Neural progenitor cell (in vitro differentiated cells): Measurements from ENCODE around the gene LUZP1. TPM values are rescaled to one million over a fixed set of nuclear protein-coding genes. Genes with fewer than 3 reads are reported as not detected.

Experiments used
- DNase-seq: peaks from one replicate; pipeline ENCODE4 v3.0.0-alpha.2; 2016; ENCODE audit warnings: low spot score
- H2AFZ ChIP-seq: fragments of 200-600 bp; sonication (generic); replicated peaks from 2 replicates; pipeline ENCODE4 v1.6.1; 2016; ENCODE audit warnings: antibody characterized with exemption
- H3F3A ChIP-seq: fragments of 200-600 bp; sonication (generic); 2 replicates; pipeline ENCODE4 v1.6.1; 2016; ENCODE audit warnings: antibody characterized with exemption, low read depth
- H3K27ac ChIP-seq: fragments of 200-600 bp; sonication (generic); 2 replicates; pipeline ENCODE4 v1.5.1; 2016; ENCODE audit warnings: mild to moderate bottlenecking
- H3K27me3 ChIP-seq: fragments of 200-600 bp; sonication (generic); 2 replicates; pipeline ENCODE4 v1.6.1; 2016; ENCODE audit warnings: mild to moderate bottlenecking, moderate library complexity
- H3K36me3 ChIP-seq: fragments of 200-600 bp; sonication (generic); 2 replicates; pipeline ENCODE4 v1.5.1; 2016
- H3K4me1 ChIP-seq: fragments of 200-600 bp; sonication (generic); 2 replicates; pipeline ENCODE4 v1.6.1; 2016; ENCODE audit warnings: mixed run types
- H3K4me2 ChIP-seq: fragments of 200-600 bp; sonication (generic); 2 replicates; pipeline ENCODE4 v1.6.1; 2016
- H3K4me3 ChIP-seq: fragments of 200-600 bp; sonication (generic); 2 replicates; pipeline ENCODE4 v1.5.1; 2016
- H3K79me2 ChIP-seq: fragments of 200-600 bp; sonication (generic); 2 replicates; pipeline ENCODE4 v1.6.1; 2016; ENCODE audit warnings: low read depth
- H3K9ac ChIP-seq: fragments of 200-600 bp; sonication (generic); 2 replicates; pipeline ENCODE4 v1.6.1; 2016
- H3K9me3 ChIP-seq: fragments of 200-600 bp; sonication (generic); 2 replicates; pipeline ENCODE4 v1.5.1; 2016; ENCODE audit warnings: low read depth
- H4K20me1 ChIP-seq: fragments of 200-600 bp; sonication (generic); 2 replicates; pipeline ENCODE4 v1.6.1; 2016; ENCODE audit warnings: low read depth
- H3K27ac Mint-ChIP-seq: 3 replicates; pipeline ENCODE4 v1.8.0; 2021; ENCODE audit warnings: mixed read lengths
- H3K27me3 Mint-ChIP-seq: 2 replicates; pipeline ENCODE4 v1.8.0; 2022; ENCODE audit warnings: low read depth, mild to moderate bottlenecking, inconsistent platforms, moderate library complexity, mixed read lengths; ENCODE audit not compliant: insufficient read depth
- H3K36me3 Mint-ChIP-seq: 3 replicates; pipeline ENCODE4 v1.8.0; 2021; ENCODE audit warnings: mixed read lengths
- H3K4me1 Mint-ChIP-seq: 3 replicates; pipeline ENCODE4 v1.8.0; 2021; ENCODE audit warnings: mixed read lengths
- H3K4me3 Mint-ChIP-seq: 3 replicates; pipeline ENCODE4 v1.8.0; 2021; ENCODE audit warnings: mild to moderate bottlenecking, moderate library complexity, mixed read lengths
- H3K9me3 Mint-ChIP-seq: 3 replicates; pipeline ENCODE4 v1.8.0; 2020; ENCODE audit warnings: mixed read lengths
- EZH2 ChIP-seq: fragments of 200-600 bp; sonication (generic); IDR thresholded peaks from 2 replicates; pipeline ENCODE4 v1.6.1; 2017; ENCODE audit warnings: antibody characterized with exemption, mild to moderate bottlenecking, moderate library complexity
- EZH2phosphoT487 ChIP-seq: fragments of 200-600 bp; sonication (generic); IDR thresholded peaks from 2 replicates; pipeline ENCODE4 v1.6.1; 2017; ENCODE audit warnings: antibody characterized with exemption
- total RNA-seq: library from RNA; depleted of rRNA; stranded (reverse); fragments of >200 nt; gene quantifications from 2 replicates; pipeline ENCODE4 v1.2.3, GENCODE V29; 2015; ENCODE audit warnings: low replicate concordance
- TF ChIP-seq, protein P1 (sequence below): fragments of 200-600 bp; sonication (generic); IDR thresholded peaks from 2 replicates; pipeline ENCODE4 v1.5.1; 2017; ENCODE audit warnings: antibody characterized with exemption, mild to moderate bottlenecking

The LUZP1 gene
- total RNA-seq, result 38.0 and 39.1 TPM in 2 replicates

DNA sequence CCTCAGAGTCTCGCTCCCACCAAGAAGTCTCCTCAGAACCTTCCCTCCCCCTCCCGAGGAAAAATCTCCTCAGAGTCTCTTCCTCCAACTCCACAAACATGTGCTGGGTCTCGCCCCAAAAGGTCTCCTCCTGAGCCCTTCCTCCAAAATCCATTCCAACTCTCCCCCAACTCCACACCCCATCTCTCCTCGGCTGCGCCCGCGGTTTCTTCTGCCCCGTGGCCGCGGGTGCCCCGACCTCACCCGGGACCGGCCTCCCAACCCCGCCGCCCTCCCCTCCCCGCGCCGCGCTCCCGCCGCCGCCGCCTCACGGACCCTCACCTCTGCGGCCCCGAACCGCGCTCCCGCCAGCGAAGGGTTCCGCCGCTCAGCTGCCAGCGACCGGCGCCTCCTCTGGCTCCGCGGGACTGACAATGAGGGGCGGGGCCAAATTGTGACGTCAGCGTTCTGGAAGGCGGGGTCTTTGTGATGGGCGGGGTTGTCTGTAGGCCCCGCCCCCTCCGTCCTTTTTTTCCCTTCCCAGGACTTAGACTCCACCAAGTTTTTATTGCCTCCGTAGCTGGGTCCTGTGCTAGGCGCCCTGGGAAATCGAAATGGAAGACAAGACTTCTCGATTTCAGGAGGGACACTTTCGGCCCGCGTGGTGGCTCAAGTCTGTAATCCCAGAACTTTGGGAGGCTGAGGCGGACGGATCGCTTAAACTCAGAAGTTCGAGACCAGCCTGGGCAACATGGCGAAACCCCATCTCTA, at the start of gene LUZP1:
TSS of gene LUZP1 (minus strand) at position 412 of the 750 bp plus-strand sequence.
- Histone ChIP-seq H2AFZ (no peak within 1 kb of the TSS), H3K4me3 (peak within 1 kb of the TSS; percentile 94), H3K4me2 (peak within 1 kb of the TSS; percentile 85), H3K9me3 (no peaks in the 10 kb centered on the region), H4K20me1 (peaks cover 41% of the 10 kb centered on the region), H3K27ac (peak within 1 kb of the TSS; percentile 92), H3K27me3 (no peaks in the 10 kb centered on the region), H3K79me2 (peaks cover 41% of the 10 kb centered on the region), H3K36me3 (no peaks in the 10 kb centered on the region), H3K9ac (peak within 1 kb of the TSS; percentile 72), H3F3A (peaks cover 15% of the 10 kb centered on the region), H3K4me1 (peaks cover 6% of the 10 kb centered on the region)
- no peak for TF ChIP-seq EZH2
- TF ChIP-seq, protein P1, sequence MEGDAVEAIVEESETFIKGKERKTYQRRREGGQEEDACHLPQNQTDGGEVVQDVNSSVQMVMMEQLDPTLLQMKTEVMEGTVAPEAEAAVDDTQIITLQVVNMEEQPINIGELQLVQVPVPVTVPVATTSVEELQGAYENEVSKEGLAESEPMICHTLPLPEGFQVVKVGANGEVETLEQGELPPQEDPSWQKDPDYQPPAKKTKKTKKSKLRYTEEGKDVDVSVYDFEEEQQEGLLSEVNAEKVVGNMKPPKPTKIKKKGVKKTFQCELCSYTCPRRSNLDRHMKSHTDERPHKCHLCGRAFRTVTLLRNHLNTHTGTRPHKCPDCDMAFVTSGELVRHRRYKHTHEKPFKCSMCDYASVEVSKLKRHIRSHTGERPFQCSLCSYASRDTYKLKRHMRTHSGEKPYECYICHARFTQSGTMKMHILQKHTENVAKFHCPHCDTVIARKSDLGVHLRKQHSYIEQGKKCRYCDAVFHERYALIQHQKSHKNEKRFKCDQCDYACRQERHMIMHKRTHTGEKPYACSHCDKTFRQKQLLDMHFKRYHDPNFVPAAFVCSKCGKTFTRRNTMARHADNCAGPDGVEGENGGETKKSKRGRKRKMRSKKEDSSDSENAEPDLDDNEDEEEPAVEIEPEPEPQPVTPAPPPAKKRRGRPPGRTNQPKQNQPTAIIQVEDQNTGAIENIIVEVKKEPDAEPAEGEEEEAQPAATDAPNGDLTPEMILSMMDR, result no peak
- TF ChIP-seq EZH2phosphoT487, result no peak
- peaks cover 1% of the 10 kb centered on the region for H3K36me3 Mint-ChIP-seq
- peaks cover 2% of the 10 kb centered on the region for H3K27me3 Mint-ChIP-seq
- no peaks in the 10 kb centered on the region for H3K9me3 Mint-ChIP-seq
- DNase-seq, result peak; percentile 94
- peak within 1 kb of the TSS; percentile 98 for H3K27ac Mint-ChIP-seq
- H3K4me1 Mint-ChIP-seq, result peaks cover 18% of the 10 kb centered on the region
- H3K4me3 Mint-ChIP-seq, result peak within 1 kb of the TSS; percentile 100

DNA sequence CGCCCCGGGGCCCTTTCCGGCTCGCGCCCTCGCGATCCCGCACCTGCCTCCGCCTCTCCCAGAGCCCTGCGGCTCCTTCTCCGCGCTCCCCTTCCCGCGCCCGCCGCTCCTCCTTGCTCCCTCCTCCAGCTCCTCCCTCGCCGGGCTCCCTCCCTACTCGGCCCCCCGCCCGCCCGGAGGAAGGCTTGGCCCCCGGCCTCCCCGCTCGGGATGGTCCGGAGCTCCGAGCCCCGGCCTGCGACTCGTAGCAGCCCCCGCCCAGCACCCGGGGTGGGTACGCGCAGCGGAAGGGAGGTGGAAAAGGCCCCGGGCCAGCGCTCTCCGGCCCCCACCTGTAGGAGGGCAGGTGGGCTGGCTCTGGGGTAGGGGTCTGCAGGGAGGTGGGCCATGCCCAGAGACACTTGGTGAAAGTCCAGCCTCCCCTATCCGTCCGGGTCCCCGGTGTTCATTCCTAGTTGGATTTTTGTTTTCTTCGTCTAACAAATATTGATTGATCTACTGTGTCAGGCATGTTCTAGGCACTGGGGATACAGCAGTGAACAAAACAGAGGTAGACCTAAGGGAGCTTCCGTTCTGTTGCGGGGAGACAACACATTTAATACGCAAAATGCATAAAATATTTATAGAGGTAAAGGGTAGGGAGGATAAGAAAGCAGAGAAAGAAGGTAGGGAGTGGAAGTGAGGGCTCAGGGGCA, 48.9 kb upstream of the LUZP1 start, which contains the start of gene HTR1D:
TSS of gene HTR1D (minus strand) at position 82 of the 695 bp plus-strand sequence. CDS start 23,283 bp downstream, outside the sequence.
- H3F3A ChIP-seq, result peaks cover 20% of the 10 kb centered on the region
- Mint-ChIP-seq H3K27ac (no peak within 1 kb of the TSS), H3K27me3 (peaks cover 43% of the 10 kb centered on the region), H3K4me3 (peak within 1 kb of the TSS; percentile 80), H3K36me3 (no peaks in the 10 kb centered on the region), H3K9me3 (peaks cover 2% of the 10 kb centered on the region), H3K4me1 (peaks cover 14% of the 10 kb centered on the region)
- peaks cover 5% of the 10 kb centered on the region for H4K20me1 ChIP-seq
- no peaks in the 10 kb centered on the region for H3K79me2 ChIP-seq
- no peaks in the 10 kb centered on the region for H3K36me3 ChIP-seq
- TF ChIP-seq, protein P1, result no peak
- TF ChIP-seq EZH2phosphoT487, result peak; percentile 46
- TF ChIP-seq EZH2, result peak; percentile 45
- peak within 1 kb of the TSS; percentile 28 for H3K9ac ChIP-seq
- H3K27ac ChIP-seq, result no peak within 1 kb of the TSS
- DNase-seq, result peak; percentile 80
- H3K27me3 ChIP-seq, result peaks cover 31% of the 10 kb centered on the region
- H3K4me2 ChIP-seq, result peak within 1 kb of the TSS; percentile 84
- peak within 1 kb of the TSS; percentile 78 for H3K4me3 ChIP-seq
- H3K9me3 ChIP-seq, result no peaks in the 10 kb centered on the region
- H2AFZ ChIP-seq, result peak within 1 kb of the TSS; percentile 91
- H3K4me1 ChIP-seq, result no peaks in the 10 kb centered on the region

DNA sequence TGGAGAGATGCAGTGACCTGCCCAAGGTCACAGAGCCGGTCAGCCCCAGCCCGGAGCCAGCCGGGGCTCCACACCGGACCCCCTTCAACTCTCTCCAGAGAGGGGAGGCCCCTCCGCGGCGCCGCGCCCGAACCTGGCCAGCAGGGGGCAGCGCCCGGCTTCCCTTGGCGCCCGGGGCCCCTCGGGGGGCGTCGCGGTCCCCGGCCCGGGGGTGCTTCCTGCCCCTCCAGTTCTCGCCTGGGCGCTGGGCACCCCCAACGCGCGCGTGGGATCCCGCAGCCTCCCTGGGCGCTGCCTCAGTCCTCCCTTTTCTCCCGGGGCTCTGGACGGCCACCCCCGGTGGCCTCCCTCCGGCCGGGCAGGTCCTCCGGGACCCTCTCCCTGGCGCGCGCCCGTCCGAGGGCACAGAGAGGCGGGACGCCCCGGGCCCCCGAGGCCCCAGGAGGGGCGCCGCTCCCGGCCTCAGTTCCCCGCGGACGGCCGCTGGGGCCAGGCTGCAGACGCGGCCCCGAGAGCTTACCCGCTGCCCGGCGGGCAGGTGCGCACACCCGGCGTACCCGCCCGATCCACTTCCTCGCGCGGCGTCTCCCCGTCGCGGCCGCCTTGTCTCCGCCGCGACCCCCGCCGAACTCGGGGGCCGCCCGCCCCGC, 48.2 kb upstream of the LUZP1 start:
- Mint-ChIP-seq H3K4me3 (peak overlapping the region; percentile 80), H3K27ac (no peak overlapping the region), H3K4me1 (peaks cover 14% of the 10 kb centered on the region), H3K27me3 (peaks cover 43% of the 10 kb centered on the region), H3K9me3 (peaks cover 2% of the 10 kb centered on the region), H3K36me3 (no peaks in the 10 kb centered on the region)
- Histone ChIP-seq H3K27me3 (peaks cover 31% of the 10 kb centered on the region), H3K79me2 (no peaks in the 10 kb centered on the region), H3K36me3 (no peaks in the 10 kb centered on the region), H3K4me2 (peak overlapping the region; percentile 84), H2AFZ (peak overlapping the region; percentile 91), H3K9me3 (no peaks in the 10 kb centered on the region), H4K20me1 (peaks cover 5% of the 10 kb centered on the region), H3K27ac (no peak overlapping the region), H3F3A (peaks cover 20% of the 10 kb centered on the region), H3K4me1 (no peaks in the 10 kb centered on the region), H3K4me3 (peak overlapping the region; percentile 78), H3K9ac (no peak overlapping the region)
- DNase-seq, result peak; percentile 81
- no peak for TF ChIP-seq EZH2phosphoT487
- TF ChIP-seq, protein P1, result peak; percentile 91
